Mucosa of descending colon (tissue), 3 donors: ENCODE measurements around the gene MED12L. TPM values are rescaled to one million over a fixed set of nuclear protein-coding genes. Genes with fewer than 3 reads are reported as not detected.
A peak's percentile ranks its signal among the peaks of the same experiment; 100 is the strongest.

Source experiments
- ATAC-seq: fragments of 200-7000 bp; cut with Tn5 transposase; one replicate; pipeline ENCODE4 v1.9.1; 2020; ENCODE audit warnings: mild to moderate bottlenecking, moderate library complexity
- DNase-seq, 3 donors: peaks; one replicate each; pipeline ENCODE4 v3.0.0-alpha.2; 2020
- H3K36me3 ChIP-seq: fragments of 200-600 bp; one replicate; pipeline ENCODE4 v1.8.0; 2021; ENCODE audit warnings: low read depth, mild to moderate bottlenecking
- H3K4me1 ChIP-seq: fragments of 200-600 bp; one replicate; pipeline ENCODE4 v1.8.0; 2021; ENCODE audit warnings: low read depth, mild to moderate bottlenecking
- H3K4me3 ChIP-seq: fragments of 200-600 bp; one replicate; pipeline ENCODE4 v1.8.0; 2021; ENCODE audit warnings: mild to moderate bottlenecking
- H3K9me3 ChIP-seq: fragments of 200-600 bp; one replicate; pipeline ENCODE4 v1.8.0; 2021; ENCODE audit warnings: mild to moderate bottlenecking
- intact Hi-C, 2 donors: fragments of 100-400 bp; cut with DNase I in 1 of 2; cut with micrococcal nuclease in 1 of 2; formaldehyde crosslinking; loops; one replicate each; pipeline versions ENCODE4 v1.11.0 to v1.11.1; 2022; cut with DNase I, micrococcal nuclease
- total RNA-seq, 3 donors: library from RNA; stranded (reverse); fragmentation: NEBNext Ultra II Directional in 2 of 3; extraction: Animal tissue kit (Norgen Biotek cat#: 25700) in 2 of 3; gene quantifications; one replicate each; pipeline versions ENCODE4 v1.2.1 to v1.2.4, GENCODE V29; 2021 to 2023
- TF ChIP-seq, protein P1 (sequence below): fragments of 200-600 bp; IDR thresholded peaks from one replicate; pipeline ENCODE4 v1.8.0; 2022; ENCODE audit warnings: antibody characterized with exemption, mild to moderate bottlenecking
- donor health status: DM: no; HTN: no; CAD: no; lungs with moderate emphysema.
- donor health status: DM: no; HTN: no; CAD: no.
- donor health status: DM: no; HTN: yes; CAD: no.

The MED12L gene
- total RNA-seq, 3 donors from 2014 or later, result 0.39 to 2.4 (median 0.55) TPM

DNA sequence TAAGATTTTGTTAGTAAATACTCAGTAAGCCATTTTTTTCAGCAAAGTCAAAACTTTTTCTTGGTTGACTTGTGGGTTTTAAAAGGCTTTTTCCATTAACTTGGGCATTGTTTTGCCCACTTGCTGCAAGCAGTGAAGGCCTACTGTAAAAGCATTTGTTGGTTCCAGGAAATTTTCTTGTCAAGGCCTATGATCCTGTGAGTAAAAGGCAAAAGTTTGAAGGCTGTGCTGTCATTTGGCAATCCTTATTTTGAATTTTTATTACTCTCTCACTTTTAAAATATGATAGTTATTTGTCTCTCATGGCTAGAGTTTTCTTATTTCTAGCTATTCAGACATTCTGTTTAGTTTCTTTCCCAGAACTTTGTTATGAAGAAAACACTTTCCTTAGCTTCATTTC lies 286.1 kb downstream of the MED12L start:
- Histone ChIP-seq H3K4me3 (no peak overlapping the region), H3K9me3 (no peaks in the 10 kb centered on the region), H3K4me1 (no peaks in the 10 kb centered on the region), H3K36me3 (no peaks in the 10 kb centered on the region)
- no peak for DNase-seq
- no peak for ATAC-seq
- TF ChIP-seq, protein P1, sequence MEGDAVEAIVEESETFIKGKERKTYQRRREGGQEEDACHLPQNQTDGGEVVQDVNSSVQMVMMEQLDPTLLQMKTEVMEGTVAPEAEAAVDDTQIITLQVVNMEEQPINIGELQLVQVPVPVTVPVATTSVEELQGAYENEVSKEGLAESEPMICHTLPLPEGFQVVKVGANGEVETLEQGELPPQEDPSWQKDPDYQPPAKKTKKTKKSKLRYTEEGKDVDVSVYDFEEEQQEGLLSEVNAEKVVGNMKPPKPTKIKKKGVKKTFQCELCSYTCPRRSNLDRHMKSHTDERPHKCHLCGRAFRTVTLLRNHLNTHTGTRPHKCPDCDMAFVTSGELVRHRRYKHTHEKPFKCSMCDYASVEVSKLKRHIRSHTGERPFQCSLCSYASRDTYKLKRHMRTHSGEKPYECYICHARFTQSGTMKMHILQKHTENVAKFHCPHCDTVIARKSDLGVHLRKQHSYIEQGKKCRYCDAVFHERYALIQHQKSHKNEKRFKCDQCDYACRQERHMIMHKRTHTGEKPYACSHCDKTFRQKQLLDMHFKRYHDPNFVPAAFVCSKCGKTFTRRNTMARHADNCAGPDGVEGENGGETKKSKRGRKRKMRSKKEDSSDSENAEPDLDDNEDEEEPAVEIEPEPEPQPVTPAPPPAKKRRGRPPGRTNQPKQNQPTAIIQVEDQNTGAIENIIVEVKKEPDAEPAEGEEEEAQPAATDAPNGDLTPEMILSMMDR, result no peak
- intact Hi-C loops, result no loop called here

DNA sequence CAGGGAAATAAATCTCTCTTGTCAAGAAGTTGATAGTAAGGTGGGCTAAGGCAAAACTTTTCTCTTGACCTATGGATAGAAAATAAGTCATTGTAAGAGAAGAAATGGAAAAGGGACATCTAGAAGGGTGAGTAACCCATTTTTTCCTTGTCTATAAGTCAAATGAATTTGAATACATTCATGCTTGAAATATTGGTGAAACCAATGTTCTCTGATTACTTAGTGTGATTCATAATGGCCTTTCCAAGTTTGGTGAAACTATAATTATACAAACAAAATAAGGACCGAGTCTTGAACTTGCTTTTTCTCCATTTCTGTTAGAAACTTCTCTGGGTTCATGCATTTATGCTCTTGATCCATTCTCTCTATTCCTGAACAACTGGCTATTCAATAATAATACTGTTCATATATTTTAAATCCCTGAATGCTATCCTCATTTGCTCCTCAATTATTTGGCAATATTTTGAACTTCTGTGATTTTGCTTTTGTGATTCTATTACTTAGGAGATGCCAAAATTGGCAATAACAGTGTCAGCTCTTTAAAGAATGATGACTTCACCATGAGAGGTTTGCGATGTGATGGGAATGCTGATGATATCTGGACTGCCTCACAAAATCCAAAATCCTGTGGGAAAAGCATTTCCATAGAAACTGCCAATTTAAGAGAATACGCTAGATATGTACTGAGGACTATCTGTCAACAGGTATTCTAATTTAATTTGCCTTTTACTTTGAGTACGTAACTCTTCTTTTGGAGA lies 286.8 kb downstream of the MED12L start:
- DNase-seq, result no peak
- no peaks in the 10 kb centered on the region for H3K9me3 ChIP-seq
- H3K4me3 ChIP-seq, result no peak overlapping the region
- intact Hi-C loops, result no loop called here
- ATAC-seq, result no peak
- no peaks in the 10 kb centered on the region for H3K4me1 ChIP-seq
- H3K36me3 ChIP-seq, result no peaks in the 10 kb centered on the region
- TF ChIP-seq, protein P1, result no peak

GRCh38 chr3:151377768-151378385 lies 292.4 kb downstream of the MED12L start:
- intact Hi-C loops, result no loop called here
- no peak for DNase-seq
- H3K4me1 ChIP-seq, result peaks cover under 1% of the 10 kb centered on the region
- no peak overlapping the region for H3K4me3 ChIP-seq
- H3K9me3 ChIP-seq, result no peaks in the 10 kb centered on the region
- TF ChIP-seq, protein P1, result no peak
- no peak for ATAC-seq
- H3K36me3 ChIP-seq, result no peaks in the 10 kb centered on the region

GRCh38 chr3:151379083-151379734 lies 293.7 kb downstream of the MED12L start:
- TF ChIP-seq, protein P1, result no peak
- DNase-seq (peak in 2 of 3 donors; percentile 27 to 30), ATAC-seq (peak; percentile 42)

GRCh38 chr3:151382671-151383070 lies 297.2 kb downstream of the MED12L start:
- Histone ChIP-seq H3K4me3 (no peak overlapping the region), H3K4me1 (peaks cover 10% of the 10 kb centered on the region), H3K36me3 (no peaks in the 10 kb centered on the region), H3K9me3 (no peaks in the 10 kb centered on the region)
- ATAC-seq, result peak; percentile 95
- intact Hi-C loops, result no loop called here
- TF ChIP-seq, protein P1, result no peak
- peak in 1 of 3 donors; percentile 15 for DNase-seq

More at GRCh38 chr3:151379083-151379734, 293.7 kb downstream of the MED12L start:
- peaks cover 7% of the 10 kb centered on the region for H3K4me1 ChIP-seq
- H3K4me3 ChIP-seq, result no peak overlapping the region
- no peaks in the 10 kb centered on the region for H3K9me3 ChIP-seq
- no peaks in the 10 kb centered on the region for H3K36me3 ChIP-seq
- intact Hi-C loops, result no loop called here
